Neutrophil (primary cell): ENCODE results near the gene PODNL1.

Experiments
- H3K27ac ChIP-seq: fragments of 200-600 bp; sonication (generic); 2 replicates; pipeline ENCODE4 v1.5.1; 2016; ENCODE audit warnings: mild to moderate bottlenecking, moderate library complexity
- H3K27me3 ChIP-seq: fragments of 200-600 bp; sonication (generic); 2 replicates; pipeline ENCODE4 v1.6.0; 2016; ENCODE audit warnings: mild to moderate bottlenecking
- H3K36me3 ChIP-seq: fragments of 200-600 bp; sonication (generic); 2 replicates; pipeline ENCODE4 v1.5.1; 2017
- H3K4me1 ChIP-seq, 2 experiments: fragments of 200-600 bp in 1 of 2; sonication (generic) in 1 of 2; 1 replicate in 1 of 2; 2 replicates in 1 of 2; pipeline versions ENCODE4 v1.5.1 to v1.6.1; 2013 to 2016; ENCODE audit warnings: low read depth in 1 of 2, low read length in 1 of 2, mild to moderate bottlenecking in 1 of 2, moderate library complexity in 1 of 2; ENCODE audit not compliant: control insufficient read depth in 1 of 2, insufficient read depth in 1 of 2
- H3K4me3 ChIP-seq, 2 experiments: fragments of 200-600 bp in 1 of 2; sonication (generic) in 1 of 2; 1 replicate in 1 of 2; 2 replicates in 1 of 2; pipeline ENCODE4 v1.5.1; 2013 to 2016; ENCODE audit warnings: low read depth in 1 of 2, low read length in 1 of 2, mild to moderate bottlenecking in 1 of 2, moderate library complexity in 1 of 2
- H3K9me3 ChIP-seq: fragments of 200-600 bp; sonication (generic); 2 replicates; pipeline ENCODE4 v1.5.1; 2016
- TF ChIP-seq, protein P1 (sequence below): fragments of 200-600 bp; sonication (generic); IDR thresholded peaks from 2 replicates; pipeline ENCODE4 v1.5.1; 2016; ENCODE audit warnings: antibody characterized with exemption

The PODNL1 gene

DNA sequence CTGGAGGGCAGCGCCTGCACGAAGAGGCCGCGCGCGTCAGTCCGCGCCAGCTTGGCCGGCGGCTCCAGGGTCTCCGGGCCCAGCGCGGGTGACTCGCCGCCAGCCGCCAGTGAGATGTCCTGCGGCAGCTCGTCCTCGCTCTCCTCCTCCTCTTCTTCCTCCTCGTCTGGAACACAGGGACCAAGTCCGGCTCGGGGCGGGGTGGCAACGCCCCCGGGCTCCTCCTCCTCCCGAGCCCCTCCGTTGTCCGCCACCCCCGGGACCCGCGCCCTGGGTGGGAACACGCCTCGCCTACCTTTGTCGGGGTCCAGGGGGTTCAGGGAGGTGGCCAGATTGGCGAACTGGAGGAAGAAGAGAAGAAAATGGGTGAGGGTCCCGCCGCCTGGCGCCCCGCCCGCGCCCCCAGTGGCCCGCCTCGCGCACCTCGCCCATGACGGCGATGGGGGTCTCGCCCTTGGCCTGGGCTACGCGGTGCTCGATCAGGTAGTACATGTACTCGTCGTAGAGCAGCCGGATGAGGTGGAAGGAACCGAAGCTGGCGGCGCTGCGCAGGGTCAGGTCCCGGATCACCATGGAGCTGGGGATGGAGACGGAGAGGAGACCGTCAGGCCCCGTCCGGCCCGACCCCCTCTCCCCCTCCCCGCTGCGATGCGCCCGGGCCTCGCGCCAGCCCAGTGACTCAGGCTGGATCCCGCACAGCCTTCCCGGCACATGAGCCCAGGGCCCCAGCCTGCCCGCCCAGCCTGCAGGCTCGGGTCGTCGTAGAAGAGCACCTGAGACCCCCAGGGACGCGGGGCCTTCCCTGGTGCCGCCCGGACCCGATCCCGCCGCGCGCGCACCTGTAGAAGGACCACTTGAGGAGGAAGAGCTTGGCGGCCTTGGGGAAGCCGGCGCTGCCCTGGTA, 24.7 kb upstream of the PODNL1 start:
- no peaks in the 10 kb centered on the region for H3K27me3 ChIP-seq
- H3K4me1 ChIP-seq: no peaks in the 10 kb centered on the region
- H3K4me3 ChIP-seq: no peak overlapping the region
- H3K9me3 ChIP-seq: no peaks in the 10 kb centered on the region
- no peak overlapping the region for H3K27ac ChIP-seq
- TF ChIP-seq, protein P1, sequence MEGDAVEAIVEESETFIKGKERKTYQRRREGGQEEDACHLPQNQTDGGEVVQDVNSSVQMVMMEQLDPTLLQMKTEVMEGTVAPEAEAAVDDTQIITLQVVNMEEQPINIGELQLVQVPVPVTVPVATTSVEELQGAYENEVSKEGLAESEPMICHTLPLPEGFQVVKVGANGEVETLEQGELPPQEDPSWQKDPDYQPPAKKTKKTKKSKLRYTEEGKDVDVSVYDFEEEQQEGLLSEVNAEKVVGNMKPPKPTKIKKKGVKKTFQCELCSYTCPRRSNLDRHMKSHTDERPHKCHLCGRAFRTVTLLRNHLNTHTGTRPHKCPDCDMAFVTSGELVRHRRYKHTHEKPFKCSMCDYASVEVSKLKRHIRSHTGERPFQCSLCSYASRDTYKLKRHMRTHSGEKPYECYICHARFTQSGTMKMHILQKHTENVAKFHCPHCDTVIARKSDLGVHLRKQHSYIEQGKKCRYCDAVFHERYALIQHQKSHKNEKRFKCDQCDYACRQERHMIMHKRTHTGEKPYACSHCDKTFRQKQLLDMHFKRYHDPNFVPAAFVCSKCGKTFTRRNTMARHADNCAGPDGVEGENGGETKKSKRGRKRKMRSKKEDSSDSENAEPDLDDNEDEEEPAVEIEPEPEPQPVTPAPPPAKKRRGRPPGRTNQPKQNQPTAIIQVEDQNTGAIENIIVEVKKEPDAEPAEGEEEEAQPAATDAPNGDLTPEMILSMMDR: no peak
- peaks cover 99% of the 10 kb centered on the region for H3K36me3 ChIP-seq

DNA sequence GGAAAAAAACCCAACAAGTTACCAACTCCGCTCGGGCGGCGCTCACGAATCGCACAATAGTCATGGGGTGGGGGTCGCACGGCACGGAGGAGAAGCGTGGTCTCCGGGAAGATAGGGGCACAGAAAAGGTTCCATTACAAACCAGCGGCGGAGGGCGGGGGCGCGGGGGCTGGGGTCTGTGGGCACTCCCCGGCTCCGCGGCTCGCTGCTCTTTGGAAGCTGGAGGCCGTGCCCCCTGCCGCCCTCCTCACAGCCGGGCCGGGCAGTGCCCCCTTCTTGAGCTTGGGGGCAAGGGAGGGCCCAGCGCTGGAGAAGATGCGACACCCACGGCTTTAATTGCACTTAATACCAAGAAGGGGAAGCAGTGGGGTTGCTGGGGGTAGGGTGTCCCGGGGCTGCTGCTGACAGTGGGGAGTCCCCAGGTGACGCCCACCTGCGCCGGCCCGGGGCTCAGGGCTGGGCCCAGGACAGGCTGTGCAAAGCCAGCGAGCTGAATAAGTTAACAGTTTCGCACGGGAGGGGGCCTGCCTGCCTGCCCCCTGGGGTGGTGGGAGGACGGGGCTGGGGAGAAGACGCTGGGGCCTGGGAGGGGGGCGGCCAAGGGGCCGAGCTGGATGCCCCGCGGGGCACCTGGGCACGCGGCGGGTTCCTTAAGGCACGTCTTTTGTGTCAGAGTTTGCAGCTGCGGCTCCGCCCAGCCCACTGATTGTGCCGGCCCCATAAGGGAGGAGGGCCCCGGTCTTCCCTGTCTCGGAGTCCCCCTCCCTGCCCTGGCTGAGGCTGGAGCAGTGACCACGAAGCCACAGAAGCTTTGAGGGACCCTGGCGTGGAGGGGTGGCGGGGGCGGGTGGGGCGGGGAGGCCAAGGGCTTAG, 23.8 kb upstream of the PODNL1 start:
- Histone ChIP-seq H3K36me3 (peaks cover 99% of the 10 kb centered on the region), H3K27ac (no peak overlapping the region), H3K4me3 (no peak overlapping the region), H3K27me3 (no peaks in the 10 kb centered on the region), H3K9me3 (no peaks in the 10 kb centered on the region), H3K4me1 (no peaks in the 10 kb centered on the region)
- TF ChIP-seq, protein P1: no peak

DNA sequence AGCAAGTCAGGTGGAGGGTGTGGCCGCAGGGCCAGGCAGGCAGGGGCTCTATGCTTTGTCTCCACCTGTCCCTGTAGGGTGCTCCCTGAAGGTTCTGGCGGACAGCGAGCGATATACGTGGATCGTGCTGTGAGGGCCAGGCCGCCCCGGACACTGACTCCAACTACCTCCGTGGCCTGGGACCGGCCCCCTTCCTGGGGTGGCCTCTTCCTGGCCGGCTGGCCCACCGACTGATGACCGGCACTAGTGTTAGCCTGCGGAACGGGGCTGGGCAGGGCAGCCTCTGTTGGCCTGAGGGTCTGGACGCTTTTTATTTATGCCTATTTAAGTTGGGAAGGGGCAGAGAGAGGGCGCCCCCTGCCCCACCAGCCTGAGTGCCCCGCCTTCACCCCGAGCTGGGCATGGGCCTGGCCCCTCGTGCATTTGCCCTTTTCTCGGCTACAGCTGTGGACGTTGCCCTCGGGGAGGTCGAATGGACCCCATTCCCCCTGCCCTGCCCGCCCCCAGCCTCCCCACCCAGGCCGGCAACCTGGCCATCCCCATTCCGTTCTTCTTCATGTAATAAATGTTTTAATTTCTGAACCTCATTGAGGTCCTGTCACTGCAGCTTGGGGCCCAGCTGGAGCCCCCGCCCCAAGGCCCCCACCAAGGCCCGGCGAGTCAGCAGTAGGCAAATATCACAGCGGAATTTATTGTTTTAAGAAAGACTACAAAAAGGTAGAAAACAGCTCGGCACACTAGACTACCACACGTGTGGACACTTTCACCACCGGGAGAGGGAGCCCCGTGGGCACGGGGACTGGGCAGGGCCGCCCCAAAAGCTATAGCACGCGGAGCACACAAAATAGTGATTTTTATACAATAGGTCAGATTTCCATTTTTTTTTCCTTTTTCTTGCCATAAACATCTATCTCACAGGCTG, 22.9 kb upstream of the PODNL1 start:
- TF ChIP-seq, protein P1: no peak
- peaks cover 99% of the 10 kb centered on the region for H3K36me3 ChIP-seq
- no peak overlapping the region for H3K4me3 ChIP-seq
- no peaks in the 10 kb centered on the region for H3K27me3 ChIP-seq
- H3K27ac ChIP-seq: no peak overlapping the region
- H3K9me3 ChIP-seq: no peaks in the 10 kb centered on the region
- H3K4me1 ChIP-seq: no peaks in the 10 kb centered on the region

DNA sequence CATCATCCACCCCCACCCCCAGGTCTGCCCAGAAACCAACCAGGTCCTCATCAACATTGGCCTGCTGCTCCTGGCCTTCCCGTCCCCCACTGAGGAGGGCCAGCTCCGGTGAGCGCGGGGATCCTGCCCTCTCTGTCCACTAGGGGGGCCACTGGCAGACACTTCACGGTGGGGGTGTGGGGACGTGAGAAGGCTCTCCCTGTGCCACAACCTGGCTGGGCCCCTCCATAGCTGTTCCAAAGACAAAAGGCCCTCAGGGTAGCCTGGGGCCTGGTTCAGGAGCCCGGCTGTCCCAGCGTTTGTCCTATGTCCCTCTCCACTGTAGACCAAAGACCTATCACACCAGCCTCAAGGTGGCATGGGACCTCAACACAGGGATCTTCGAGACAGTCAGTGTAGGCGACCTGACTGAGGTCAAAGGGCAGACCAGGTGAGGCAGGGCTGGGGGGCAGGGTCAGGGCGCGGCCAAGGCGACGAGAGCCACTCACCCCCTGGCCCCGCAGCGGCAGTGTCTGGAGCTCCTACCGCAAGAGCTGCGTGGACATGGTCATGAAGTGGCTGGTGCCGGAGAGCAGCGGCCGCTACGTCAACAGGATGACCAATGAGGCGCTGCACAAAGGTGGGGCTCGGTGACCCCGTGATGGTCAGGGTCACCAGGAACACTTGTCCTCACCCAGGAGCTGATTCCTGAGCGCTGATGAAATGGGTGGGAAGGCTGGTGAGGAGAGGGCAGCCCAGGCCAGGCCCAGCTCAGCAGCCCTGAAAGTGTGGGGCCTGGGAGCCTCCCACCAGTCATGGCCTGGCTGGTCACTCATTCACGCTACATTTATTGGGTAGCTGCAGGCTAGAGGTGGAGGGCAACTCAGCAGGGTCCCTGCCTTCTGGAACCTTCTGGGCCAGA, 22.0 kb upstream of the PODNL1 start:
- H3K4me3 ChIP-seq: no peak overlapping the region
- no peak overlapping the region for H3K27ac ChIP-seq
- H3K27me3 ChIP-seq: no peaks in the 10 kb centered on the region
- TF ChIP-seq, protein P1: no peak
- peaks cover 99% of the 10 kb centered on the region for H3K36me3 ChIP-seq
- no peaks in the 10 kb centered on the region for H3K9me3 ChIP-seq
- no peaks in the 10 kb centered on the region for H3K4me1 ChIP-seq
